Mesothelial cell of epicardium (in vitro differentiated cells): ENCODE results near the gene ENKUR. TPM values are rescaled to one million over a fixed set of nuclear protein-coding genes. Genes with fewer than 3 reads are reported as not detected.

Experiments
- DNase-seq, 2 experiments: peaks; one replicate each; pipeline ENCODE4 v3.0.0; 2021; ENCODE audit warnings: low spot score in 2 of 2; ENCODE audit not compliant: unreplicated experiment in 2 of 2
- H3K27ac Mint-ChIP-seq: 2 replicates; pipeline ENCODE4 v1.8.0; 2021; ENCODE audit warnings: mixed read lengths
- H3K27me3 Mint-ChIP-seq: 2 replicates; pipeline ENCODE4 v1.8.0; 2021; ENCODE audit warnings: low read depth, mixed read lengths
- H3K36me3 Mint-ChIP-seq: 2 replicates; pipeline ENCODE4 v1.8.0; 2021; ENCODE audit warnings: mixed read lengths
- H3K4me1 Mint-ChIP-seq: 2 replicates; pipeline ENCODE4 v1.8.0; 2021; ENCODE audit warnings: mixed read lengths
- H3K4me3 Mint-ChIP-seq: 2 replicates; pipeline ENCODE4 v1.8.0; 2021; ENCODE audit warnings: mild to moderate bottlenecking, moderate library complexity, mixed read lengths
- H3K9me3 Mint-ChIP-seq: 2 replicates; pipeline ENCODE4 v1.8.0; 2021; ENCODE audit warnings: mixed read lengths
- total RNA-seq: library from RNA; stranded (reverse); gene quantifications from 3 replicates; pipeline ENCODE4 v1.2.1, GENCODE V29; 2021
- TF ChIP-seq, protein P1 (sequence below): fragments of 200-600 bp; sonication (generic); IDR thresholded peaks from one replicate; pipeline ENCODE4 v1.5.0; 2021; ENCODE audit warnings: antibody characterized with exemption; ENCODE audit not compliant: unreplicated experiment

Gene ENKUR
- total RNA-seq, 1 donor from 2014 or later, result 0.25 TPM

DNA sequence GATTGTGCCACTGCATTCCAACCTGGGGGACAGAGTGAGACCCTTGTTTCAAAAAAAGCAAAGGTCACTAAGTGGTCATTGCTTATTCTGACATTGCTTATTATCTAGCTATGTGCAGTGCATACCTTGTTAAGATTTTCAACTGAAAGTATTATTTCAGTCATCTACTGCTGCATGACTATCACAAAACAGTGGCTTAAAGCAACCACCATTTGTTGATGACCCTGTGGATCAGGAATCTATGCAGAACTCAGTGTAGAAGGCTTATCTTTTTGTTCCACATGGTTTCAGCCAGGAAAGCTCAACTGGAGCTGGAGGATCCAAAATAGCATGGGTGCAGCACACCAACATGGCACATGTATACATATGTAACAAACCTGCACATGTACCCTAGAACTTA is 23.6 kb upstream of the ENKUR start:
- peaks cover 12% of the 10 kb centered on the region for H3K27me3 Mint-ChIP-seq
- TF ChIP-seq, protein P1, sequence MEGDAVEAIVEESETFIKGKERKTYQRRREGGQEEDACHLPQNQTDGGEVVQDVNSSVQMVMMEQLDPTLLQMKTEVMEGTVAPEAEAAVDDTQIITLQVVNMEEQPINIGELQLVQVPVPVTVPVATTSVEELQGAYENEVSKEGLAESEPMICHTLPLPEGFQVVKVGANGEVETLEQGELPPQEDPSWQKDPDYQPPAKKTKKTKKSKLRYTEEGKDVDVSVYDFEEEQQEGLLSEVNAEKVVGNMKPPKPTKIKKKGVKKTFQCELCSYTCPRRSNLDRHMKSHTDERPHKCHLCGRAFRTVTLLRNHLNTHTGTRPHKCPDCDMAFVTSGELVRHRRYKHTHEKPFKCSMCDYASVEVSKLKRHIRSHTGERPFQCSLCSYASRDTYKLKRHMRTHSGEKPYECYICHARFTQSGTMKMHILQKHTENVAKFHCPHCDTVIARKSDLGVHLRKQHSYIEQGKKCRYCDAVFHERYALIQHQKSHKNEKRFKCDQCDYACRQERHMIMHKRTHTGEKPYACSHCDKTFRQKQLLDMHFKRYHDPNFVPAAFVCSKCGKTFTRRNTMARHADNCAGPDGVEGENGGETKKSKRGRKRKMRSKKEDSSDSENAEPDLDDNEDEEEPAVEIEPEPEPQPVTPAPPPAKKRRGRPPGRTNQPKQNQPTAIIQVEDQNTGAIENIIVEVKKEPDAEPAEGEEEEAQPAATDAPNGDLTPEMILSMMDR, result no peak
- no peak for DNase-seq
- no peak overlapping the region for H3K4me3 Mint-ChIP-seq
- H3K27ac Mint-ChIP-seq, result no peak overlapping the region
- no peaks in the 10 kb centered on the region for H3K36me3 Mint-ChIP-seq
- no peaks in the 10 kb centered on the region for H3K9me3 Mint-ChIP-seq
- H3K4me1 Mint-ChIP-seq, result peaks cover 28% of the 10 kb centered on the region

DNA sequence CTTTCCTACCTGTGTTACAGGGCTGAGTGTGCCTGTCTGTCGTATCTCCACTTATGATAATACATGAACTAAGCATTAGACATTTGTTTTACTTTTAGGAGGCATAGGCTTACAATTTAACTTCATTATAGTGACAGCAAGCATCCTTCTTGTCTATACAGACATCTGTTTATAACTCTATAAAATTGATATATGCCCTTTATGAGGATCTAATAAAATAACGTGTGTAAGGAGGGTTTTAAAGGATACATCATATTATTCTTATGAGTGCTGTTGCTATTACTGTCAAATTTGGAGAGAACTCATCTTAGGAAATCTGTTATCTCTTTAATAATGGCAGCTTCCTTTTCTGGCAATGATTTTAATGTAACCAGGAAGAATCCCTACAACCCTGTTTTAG is 22.4 kb upstream of the ENKUR start:
- Mint-ChIP-seq H3K36me3 (no peaks in the 10 kb centered on the region), H3K27me3 (peaks cover 12% of the 10 kb centered on the region), H3K9me3 (no peaks in the 10 kb centered on the region), H3K4me1 (peaks cover 28% of the 10 kb centered on the region), H3K4me3 (no peak overlapping the region), H3K27ac (no peak overlapping the region)
- TF ChIP-seq, protein P1, result no peak
- no peak for DNase-seq

DNA sequence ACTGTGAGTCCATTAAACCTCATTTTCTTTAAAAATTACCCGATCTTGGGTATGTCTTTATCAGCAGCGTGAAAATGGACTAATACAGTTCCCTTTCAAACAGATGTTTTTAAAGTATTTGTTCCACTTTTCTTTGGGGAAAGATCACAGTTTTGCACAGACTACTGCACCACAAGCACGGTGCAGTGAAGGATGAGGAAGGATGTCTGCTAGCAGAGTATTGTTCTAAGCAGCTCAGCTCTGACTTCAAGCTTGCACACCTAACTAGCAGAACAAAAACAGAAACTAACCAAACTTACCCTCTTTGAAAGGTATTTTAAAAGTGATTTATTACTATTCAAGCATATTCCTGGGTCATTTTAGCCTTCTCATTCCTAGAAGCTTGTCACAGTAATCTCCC is 20.4 kb upstream of the ENKUR start:
- TF ChIP-seq, protein P1, result no peak
- no peak for DNase-seq
- Mint-ChIP-seq H3K27me3 (peaks cover 10% of the 10 kb centered on the region), H3K27ac (no peak overlapping the region), H3K9me3 (no peaks in the 10 kb centered on the region), H3K4me1 (peaks cover 25% of the 10 kb centered on the region), H3K4me3 (no peak overlapping the region), H3K36me3 (no peaks in the 10 kb centered on the region)

DNA sequence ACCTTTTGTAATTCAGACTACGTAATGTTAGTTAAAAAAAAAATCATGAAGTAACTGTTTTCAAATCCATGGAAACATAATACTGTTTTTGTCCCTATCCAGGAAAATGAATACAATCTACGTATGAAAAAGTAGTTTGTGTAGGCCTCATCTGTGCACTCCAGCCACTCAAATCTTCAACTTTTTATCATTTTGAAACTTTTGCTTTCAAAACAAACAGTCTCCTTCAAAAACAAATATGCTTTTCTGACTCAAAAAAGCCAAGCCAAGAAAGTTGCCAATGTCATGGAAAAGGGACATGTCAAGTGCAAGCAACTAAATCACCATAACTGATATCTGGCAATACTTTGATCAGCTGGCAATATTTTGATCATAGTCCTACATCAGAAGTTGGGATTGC is 13.6 kb upstream of the ENKUR start:
- Mint-ChIP-seq H3K36me3 (peaks cover 6% of the 10 kb centered on the region), H3K4me3 (no peak overlapping the region), H3K4me1 (peaks cover 14% of the 10 kb centered on the region), H3K27ac (no peak overlapping the region), H3K27me3 (no peaks in the 10 kb centered on the region), H3K9me3 (peaks cover 16% of the 10 kb centered on the region)
- TF ChIP-seq, protein P1, result no peak
- no peak for DNase-seq

DNA sequence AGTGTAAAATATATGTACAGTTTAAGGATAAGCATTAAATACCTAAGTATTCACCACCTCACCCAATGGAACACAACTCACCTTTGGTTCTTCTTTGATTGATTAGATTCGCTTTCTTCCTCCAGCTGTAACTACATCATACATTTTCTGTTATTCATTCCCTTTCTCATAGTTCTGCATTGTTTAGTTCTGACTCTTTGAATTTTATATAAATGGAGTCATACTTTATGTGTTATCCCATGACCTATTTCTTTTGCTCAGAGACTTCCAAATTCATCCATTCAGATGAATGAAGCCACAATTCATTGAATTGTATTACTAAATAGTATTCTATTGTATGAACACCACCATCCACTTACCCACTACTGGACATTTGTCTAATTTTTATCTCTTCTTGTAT is 12.8 kb upstream of the ENKUR start:
- no peak overlapping the region for H3K27ac Mint-ChIP-seq
- no peak overlapping the region for H3K4me3 Mint-ChIP-seq
- peaks cover 16% of the 10 kb centered on the region for H3K9me3 Mint-ChIP-seq
- H3K36me3 Mint-ChIP-seq, result peaks cover 10% of the 10 kb centered on the region
- H3K27me3 Mint-ChIP-seq, result no peaks in the 10 kb centered on the region
- TF ChIP-seq, protein P1, result no peak
- no peak for DNase-seq
- peaks cover 22% of the 10 kb centered on the region for H3K4me1 Mint-ChIP-seq

- Mint-ChIP-seq H3K36me3 (peaks cover 18% of the 10 kb centered on the region), H3K27me3 (no peaks in the 10 kb centered on the region), H3K4me3 (no peak overlapping the region), H3K4me1 (peaks cover 28% of the 10 kb centered on the region), H3K27ac (peak overlapping the region; percentile 53), H3K9me3 (peaks cover 16% of the 10 kb centered on the region)
- TF ChIP-seq, protein P1, result no peak
- DNase-seq, result no peak
Observed at GRCh38 chr10:25026463-25026862, 10.5 kb upstream of the ENKUR start.
